K562 (cell line): Measurements from ENCODE around the gene OR2V2. TPM values are rescaled to one million over a fixed set of nuclear protein-coding genes. Genes with fewer than 3 reads are reported as not detected.

Source experiments
- BRD9 ChIP-seq: fragments of 450-650 bp; IDR thresholded peaks from 2 replicates; pipeline ENCODE4 v1.6.1; 2018; ENCODE audit warnings: low read depth; ENCODE audit not compliant: partially characterized antibody
- CBFB ChIP-seq: sonication (generic); formaldehyde crosslinking; IDR thresholded peaks from 2 replicates; pipeline ENCODE4 v1.4.0; 2020; ENCODE audit warnings: mild to moderate bottlenecking, missing genetic modification reagents
- ETV5 ChIP-seq: sonication (generic); formaldehyde crosslinking; IDR thresholded peaks from 2 replicates; pipeline ENCODE4 v1.4.0; 2020; ENCODE audit warnings: low read depth, mild to moderate bottlenecking, missing genetic modification reagents
- POLR2H ChIP-seq: IDR thresholded peaks from 2 replicates; pipeline ENCODE4 v1.6.1; 2016; ENCODE audit warnings: missing genetic modification characterization, low read depth, mild to moderate bottlenecking, control low read depth, missing compliant biosample characterization, moderate library complexity
- RAD51 ChIP-seq: fragments of 450-650 bp; IDR thresholded peaks from 2 replicates; pipeline ENCODE4 v1.7.1; 2016; ENCODE audit warnings: low read depth, mild to moderate bottlenecking, borderline replicate concordance
- SP2 ChIP-seq: IDR thresholded peaks from 2 replicates; pipeline ENCODE4 v1.6.1; 2011; ENCODE audit warnings: mild to moderate bottlenecking, low read depth, low read length, moderate library complexity; ENCODE audit not compliant: poor library complexity, severe bottlenecking; ENCODE audit errors: extremely low read depth
- TCF3 ChIP-seq: sonication (generic); formaldehyde crosslinking; IDR thresholded peaks from 2 replicates; pipeline ENCODE4 v1.4.0; 2020; ENCODE audit warnings: mild to moderate bottlenecking, missing genetic modification reagents
- YY1 ChIP-seq, 3 experiments: IDR thresholded peaks; 2 replicates each; pipeline ENCODE4 v1.6.1; 2011; ENCODE audit warnings: low read length in 2 of 3, mild to moderate bottlenecking in 2 of 3, moderate library complexity in 2 of 3, borderline replicate concordance in 1 of 3, control low read depth in 1 of 3, low read depth in 1 of 3; ENCODE audit not compliant: insufficient read depth in 3 of 3, insufficient replicate concordance in 2 of 3, control insufficient read depth in 1 of 3, insufficient read length in 1 of 3; ENCODE audit errors: extremely low read depth in 1 of 3
- ZNF764 ChIP-seq: fragments of 250-450 bp; sonication (Bioruptor Pico); IDR thresholded peaks from 2 replicates; pipeline ENCODE4 v1.4.0; 2020; ENCODE audit warnings: low read depth, mild to moderate bottlenecking, moderate library complexity
- polyA plus RNA-seq, 8 experiments: library from polyadenylated mRNA; depleted of rRNA in 4 of 8; stranded (reverse) in 5 of 8; unstranded in 3 of 8; fragments of >200 nt; fragmentation: Nextera tagmentation in 2 of 8; fragmentation: Illumina TruSeq in 1 of 8; extraction: Ambion mirVana in 2 of 8; extraction: Trizol in 1 of 8; gene quantifications; 2 replicates each; pipeline versions ENCODE4 v1.2.1 to v1.2.3, GENCODE V29; 2011 to 2014; ENCODE audit warnings: inconsistent platforms in 1 of 8, missing spikeins in 1 of 8
- total RNA-seq, 7 experiments: library from RNA; depleted of rRNA in 6 of 7; stranded (reverse); fragments of >200 nt in 6 of 7; fragmentation: Illumina TruSeq in 2 of 7; extraction: Trizol in 2 of 7; gene quantifications; 2 replicates each; pipeline versions ENCODE4 v1.2.1 to v1.2.3, GENCODE V29; 2011 to 2021; ENCODE audit warnings: low replicate concordance in 1 of 7
- TF ChIP-seq, protein P1 (sequence below), 2 experiments: fragments of 450-650 bp; IDR thresholded peaks; 2 replicates each; pipeline ENCODE4 v1.6.1; 2016
- TF ChIP-seq, protein P2 (sequence below), 3 experiments: IDR thresholded peaks in 2 of 3; conservative IDR thresholded peaks in 1 of 3; 2 replicates each; pipeline ENCODE4 v1.5.1; 2011 to 2012; ENCODE audit warnings: low read length in 3 of 3, mild to moderate bottlenecking in 3 of 3, control low read depth in 2 of 3, improper control_type of control experiment in 1 of 3, inconsistent platforms in 1 of 3, low read depth in 1 of 3, mixed read lengths in 1 of 3, moderate library complexity in 1 of 3; ENCODE audit not compliant: insufficient read depth in 2 of 3

The OR2V2 gene
- total and polyA plus RNA-seq, 9 of the 15 experiments (the other 6 are each of a cell fraction or from before 2014, with no cell fraction given): 0.01 TPM; not detected in 8

DNA sequence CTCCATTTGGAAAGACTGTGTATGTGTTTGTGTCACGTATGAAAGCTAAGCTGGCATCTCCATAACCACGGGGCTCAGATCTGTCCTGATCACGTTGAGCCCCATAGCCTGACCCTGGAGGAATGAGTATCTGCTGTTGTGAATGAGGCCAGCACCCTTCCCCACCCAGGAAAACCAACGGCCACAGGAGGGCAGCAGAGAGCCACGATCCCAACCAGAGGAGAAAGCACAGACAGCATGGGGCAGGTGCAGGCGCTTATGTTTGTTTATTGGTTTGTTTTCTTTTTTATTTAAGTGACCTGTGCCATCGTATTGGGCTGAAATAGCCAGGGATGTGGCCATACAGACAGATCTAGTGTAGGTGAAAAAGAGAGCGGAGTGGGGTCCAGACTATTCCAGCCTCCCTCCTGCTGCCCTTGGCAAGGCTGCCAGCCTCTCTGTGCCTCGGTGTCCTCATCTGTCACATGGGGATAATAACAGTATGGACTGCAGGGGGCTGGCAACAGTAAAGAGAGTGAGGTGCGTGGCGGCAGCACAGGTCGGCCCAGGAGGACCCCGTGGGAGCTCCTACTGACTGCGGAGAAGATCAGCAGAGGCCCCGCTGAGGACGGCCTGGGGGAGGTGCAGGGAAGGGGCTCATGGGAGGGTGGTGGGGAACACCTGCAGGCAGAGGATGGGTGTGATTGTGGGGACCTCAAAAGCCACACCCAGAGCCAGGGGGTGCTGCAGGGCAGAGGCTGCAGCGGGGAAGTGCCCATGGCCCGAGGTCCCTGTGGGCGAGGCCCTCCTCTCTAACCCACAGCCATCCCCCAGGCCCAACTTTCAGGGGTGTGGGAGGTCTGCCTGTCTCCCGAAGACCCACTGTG, 12.1 kb downstream of the OR2V2 start (continued):
- TF ChIP-seq YY1 (IDR thresholded peaks at IDR 0.05; ENCODE audit: borderline replicate concordance in 1 of 3, control insufficient read depth in 1 of 3, extremely low read depth in 1 of 3, insufficient read depth in 3 of 3, insufficient read length in 1 of 3, insufficient replicate concordance in 2 of 3, low read depth in 1 of 3, low read length in 2 of 3) (peak in 2 of 3 experiments; percentile 42 to 49), ETV5 (CRISPR knock-in tag) (no peak), CBFB (CRISPR knock-in tag) (0 out of 2 replicates have a peak, but pooled peaks have one; percentile 32), TCF3 (CRISPR knock-in tag) (peak; percentile 16; the same call in 1 of the 2 replicates), SP2 (no peak), RAD51 (no peak), POLR2H (tag) (no peak), BRD9 (peak; percentile 78), ZNF764 (CRISPR knock-in tag) (no peak)
- TF ChIP-seq, protein P1, sequence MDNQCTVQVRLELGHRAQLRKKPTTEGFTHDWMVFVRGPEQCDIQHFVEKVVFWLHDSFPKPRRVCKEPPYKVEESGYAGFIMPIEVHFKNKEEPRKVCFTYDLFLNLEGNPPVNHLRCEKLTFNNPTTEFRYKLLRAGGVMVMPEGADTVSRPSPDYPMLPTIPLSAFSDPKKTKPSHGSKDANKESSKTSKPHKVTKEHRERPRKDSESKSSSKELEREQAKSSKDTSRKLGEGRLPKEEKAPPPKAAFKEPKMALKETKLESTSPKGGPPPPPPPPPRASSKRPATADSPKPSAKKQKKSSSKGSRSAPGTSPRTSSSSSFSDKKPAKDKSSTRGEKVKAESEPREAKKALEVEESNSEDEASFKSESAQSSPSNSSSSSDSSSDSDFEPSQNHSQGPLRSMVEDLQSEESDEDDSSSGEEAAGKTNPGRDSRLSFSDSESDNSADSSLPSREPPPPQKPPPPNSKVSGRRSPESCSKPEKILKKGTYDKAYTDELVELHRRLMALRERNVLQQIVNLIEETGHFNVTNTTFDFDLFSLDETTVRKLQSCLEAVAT (IDR thresholded peaks at IDR 0.05): 0 out of 4 replicates have a peak, but pooled peaks of 1 of the 2 experiments have one; percentile 24
- TF ChIP-seq, protein P2, sequence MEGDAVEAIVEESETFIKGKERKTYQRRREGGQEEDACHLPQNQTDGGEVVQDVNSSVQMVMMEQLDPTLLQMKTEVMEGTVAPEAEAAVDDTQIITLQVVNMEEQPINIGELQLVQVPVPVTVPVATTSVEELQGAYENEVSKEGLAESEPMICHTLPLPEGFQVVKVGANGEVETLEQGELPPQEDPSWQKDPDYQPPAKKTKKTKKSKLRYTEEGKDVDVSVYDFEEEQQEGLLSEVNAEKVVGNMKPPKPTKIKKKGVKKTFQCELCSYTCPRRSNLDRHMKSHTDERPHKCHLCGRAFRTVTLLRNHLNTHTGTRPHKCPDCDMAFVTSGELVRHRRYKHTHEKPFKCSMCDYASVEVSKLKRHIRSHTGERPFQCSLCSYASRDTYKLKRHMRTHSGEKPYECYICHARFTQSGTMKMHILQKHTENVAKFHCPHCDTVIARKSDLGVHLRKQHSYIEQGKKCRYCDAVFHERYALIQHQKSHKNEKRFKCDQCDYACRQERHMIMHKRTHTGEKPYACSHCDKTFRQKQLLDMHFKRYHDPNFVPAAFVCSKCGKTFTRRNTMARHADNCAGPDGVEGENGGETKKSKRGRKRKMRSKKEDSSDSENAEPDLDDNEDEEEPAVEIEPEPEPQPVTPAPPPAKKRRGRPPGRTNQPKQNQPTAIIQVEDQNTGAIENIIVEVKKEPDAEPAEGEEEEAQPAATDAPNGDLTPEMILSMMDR (IDR thresholded peaks at IDR 0.05 in 2 of 3, conservative IDR thresholded peaks at IDR 0.05 in 1 of 3; ENCODE audit: insufficient read depth in 2 of 3, low read depth in 1 of 3, low read length in 3 of 3): peak; percentile 96 to 97 (median 96)
